Activated naive CD8-positive, alpha-beta T cell treated with anti-CD3 and anti-CD28 coated beads, Interleukin-2, amount 50 U/mL, for 16 hours (primary cell): ENCODE results near the gene MAP9.
"Not testable (repeated sequence)": the region's sequence is repeated elsewhere in the genome, so short reads cannot be mapped to it uniquely, and the experiment has no call there.

ENCODE experiments used
- DNase-seq: peaks from one replicate; pipeline ENCODE4 v3.0.0-alpha.2; 2020; ENCODE audit warnings: low read depth, low spot score

Gene MAP9

GRCh38 chr4:155376387-155377268, at the start of gene MAP9:
MAP9 (minus strand) TSS chr4:155376965; CDS start chr4:155375850, 1,115 bp downstream.
- peak; percentile 76 for DNase-seq

GRCh38 chr4:155424778-155425177, 48.0 kb upstream of the MAP9 start:
- not testable (repeated sequence) for DNase-seq

- no peak for DNase-seq
These were observed 46.9 kb upstream of the MAP9 start for GRCh38 chr4:155423671-155424070.

GRCh38 chr4:155419266-155419665, 42.5 kb upstream of the MAP9 start:
- no peak for DNase-seq

DNA sequence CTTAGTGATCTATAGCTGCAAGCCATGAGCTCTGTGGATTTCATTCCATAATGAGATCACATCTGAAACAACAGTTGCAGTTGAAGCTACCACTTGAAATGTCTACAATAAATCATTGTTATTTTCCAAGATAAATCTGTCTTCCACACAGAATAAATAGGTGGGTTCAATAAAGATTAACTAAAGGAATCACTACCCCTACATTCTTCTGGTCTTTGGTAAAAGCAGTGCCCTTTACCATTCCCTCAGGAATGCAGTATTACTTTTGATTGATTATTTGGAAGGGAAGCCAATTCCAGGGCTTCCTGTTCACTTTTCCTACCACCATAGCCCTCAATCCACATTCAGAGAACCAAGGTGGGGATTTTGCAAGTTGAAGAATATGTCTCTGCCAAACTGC, 38.9 kb upstream of the MAP9 start:
- no peak for DNase-seq

- DNase-seq: no peak
These were observed 36.7 kb upstream of the MAP9 start for GRCh38 chr4:155413451-155413850.

DNA sequence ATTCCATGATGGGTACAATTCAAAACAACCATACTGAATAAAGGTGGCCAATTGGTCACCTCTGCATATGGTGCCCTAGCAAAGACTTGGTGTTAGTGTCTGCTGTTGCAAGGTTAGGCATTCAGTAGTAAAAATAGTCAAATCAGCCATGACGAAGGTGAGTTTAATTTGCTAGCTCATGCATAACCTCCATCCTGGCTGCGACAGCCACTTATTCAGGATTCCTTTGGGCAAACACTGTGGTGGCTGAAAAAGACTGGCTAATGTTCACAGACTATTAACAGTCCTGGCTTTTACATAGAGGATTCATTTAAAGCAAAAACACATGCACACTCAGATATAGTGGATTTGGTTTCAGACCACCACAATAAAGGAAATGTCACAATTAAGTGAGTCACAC, 34.8 kb upstream of the MAP9 start:
- no peak for DNase-seq

DNA sequence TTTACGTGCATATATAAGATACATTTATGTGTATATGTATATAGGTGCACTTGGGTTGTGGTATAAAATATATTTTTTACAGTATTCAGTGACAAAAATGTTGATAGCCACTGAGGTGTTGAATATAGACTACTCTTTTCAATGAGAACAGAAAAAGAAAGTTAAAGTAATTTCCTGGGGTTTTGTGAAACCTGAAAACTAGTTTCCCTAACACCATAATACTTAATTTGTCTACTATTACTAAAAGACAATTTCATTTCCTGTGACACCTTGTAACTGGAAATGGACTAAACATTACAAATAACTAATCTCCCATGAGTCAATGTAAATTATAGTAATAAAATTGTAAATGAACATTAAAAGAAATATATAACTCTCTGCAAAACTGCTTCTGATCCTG, 32.0 kb upstream of the MAP9 start:
- no peak for DNase-seq

DNA sequence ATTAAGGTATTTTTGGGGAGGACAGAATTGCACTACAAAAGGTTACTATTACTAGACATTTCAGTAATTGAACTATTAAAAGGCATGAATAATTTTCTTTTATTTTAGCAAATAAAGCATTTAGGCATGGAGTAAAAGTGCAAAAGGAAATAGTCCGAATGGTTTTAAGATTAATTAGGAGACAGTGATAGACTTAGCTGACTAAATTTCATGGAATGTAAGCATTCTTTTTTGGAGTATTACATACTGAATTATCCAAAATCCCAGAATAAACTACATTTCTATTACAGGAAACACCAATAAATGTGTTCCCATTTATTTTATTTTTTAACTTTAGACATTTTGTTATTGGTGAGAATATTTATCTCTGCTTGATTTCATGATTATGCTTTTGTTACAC, 30.7 kb upstream of the MAP9 start:
- DNase-seq: no peak

- DNase-seq: no peak
These were observed 28.3 kb upstream of the MAP9 start for GRCh38 chr4:155405059-155405458.

GRCh38 chr4:155403886-155404285, 27.1 kb upstream of the MAP9 start:
- DNase-seq: no peak

GRCh38 chr4:155402941-155403340, 26.2 kb upstream of the MAP9 start:
- DNase-seq: no peak

DNA sequence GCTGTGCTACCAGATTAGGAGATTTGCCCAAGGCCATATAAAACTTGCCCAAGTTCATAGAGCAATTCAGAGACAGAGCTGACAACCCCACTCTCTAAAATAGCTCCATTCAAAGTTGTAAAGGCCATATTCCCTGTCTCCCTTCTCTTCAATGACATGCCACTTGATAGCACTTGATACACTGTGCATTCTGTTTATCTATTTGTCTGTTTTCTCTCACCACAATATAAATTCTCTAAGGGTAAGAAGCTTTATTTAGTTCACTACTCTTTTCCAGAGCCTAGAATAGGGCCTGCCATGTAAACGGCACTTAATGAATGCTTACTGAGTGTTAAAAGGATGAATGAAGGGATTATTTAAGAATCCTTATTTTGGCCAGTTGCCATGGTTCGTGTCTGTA, 24.1 kb upstream of the MAP9 start:
- DNase-seq: no peak

- DNase-seq: no peak
These were observed 23.4 kb upstream of the MAP9 start for GRCh38 chr4:155399974-155400697.

- no peak for DNase-seq
These were observed 15.9 kb upstream of the MAP9 start for GRCh38 chr4:155392481-155393184.

DNA sequence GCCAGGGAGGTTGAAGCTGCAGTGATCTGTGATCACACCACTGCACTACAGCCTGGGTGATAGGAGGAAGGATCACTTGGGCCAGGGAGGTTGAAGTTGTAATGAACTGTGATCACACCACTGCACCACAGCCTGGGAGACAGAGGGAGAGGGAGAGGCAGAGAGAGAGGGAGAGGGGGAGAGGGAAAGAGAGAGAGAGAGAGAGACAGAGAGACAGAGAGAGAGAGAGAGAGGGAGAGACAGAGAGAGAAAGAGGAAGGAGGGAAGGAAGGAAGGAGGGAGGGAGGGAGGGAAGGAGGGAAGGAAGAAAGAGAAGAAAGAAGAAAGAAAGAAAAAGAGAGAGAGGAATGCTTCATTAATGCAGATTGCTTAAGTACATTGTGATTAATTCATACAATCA, 15.2 kb upstream of the MAP9 start:
- DNase-seq: no peak

GRCh38 chr4:155388162-155388561, 11.4 kb upstream of the MAP9 start:
- no peak for DNase-seq

- no peak for DNase-seq
These were observed 6.8 kb upstream of the MAP9 start for GRCh38 chr4:155383541-155383940.

GRCh38 chr4:155377276-155377675, 511 bp upstream of the MAP9 start:
- no peak for DNase-seq

- DNase-seq: no peak
These were observed 5.2 kb downstream of the MAP9 start for GRCh38 chr4:155371432-155372043.

DNA sequence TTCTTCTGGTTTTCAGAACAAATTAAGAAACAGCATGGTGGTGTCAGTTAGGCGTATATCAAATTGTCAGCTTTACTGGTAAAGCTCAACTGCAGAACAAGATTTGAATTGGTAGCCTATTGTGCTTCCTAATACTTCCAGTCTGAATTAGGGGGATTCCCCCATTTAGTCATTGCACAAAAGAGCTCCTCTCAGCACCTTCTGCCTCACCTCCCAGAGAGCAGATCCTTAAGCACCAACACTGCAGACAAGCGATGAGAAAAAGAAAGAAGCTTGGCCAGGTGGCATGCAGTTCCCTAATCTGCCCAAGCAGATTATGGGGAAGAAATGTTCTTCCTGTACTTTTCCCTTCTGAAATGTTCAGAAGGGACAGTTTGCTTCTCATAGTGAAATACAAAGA, 9.2 kb downstream of the MAP9 start:
- no peak for DNase-seq
